Epithelial cell of proximal tubule (primary cell): ENCODE data around the gene UBE2Q2. TPM values are rescaled to one million over a fixed set of nuclear protein-coding genes. Genes with fewer than 3 reads are reported as not detected.

Source experiments
- DNase-seq: peaks from one replicate; pipeline ENCODE4 v3.0.0-alpha.2; 2011; ENCODE audit warnings: low read depth
- H3K4me3 ChIP-seq: 2 replicates; pipeline ENCODE4 v1.5.1; 2011; ENCODE audit warnings: low read depth, mild to moderate bottlenecking, low read length
- total RNA-seq: library from RNA; depleted of rRNA; stranded (reverse); fragments of >200 nt; gene quantifications from 2 replicates; pipeline ENCODE4 v1.2.3, GENCODE V29; 2015
- TF ChIP-seq, protein P1 (sequence below): conservative IDR thresholded peaks from 2 replicates; pipeline ENCODE4 v1.5.1; 2012; ENCODE audit warnings: low read depth, mild to moderate bottlenecking, low read length

Gene UBE2Q2
- total RNA-seq, 1 donor from 2014 or later = 40.9 TPM

GRCh38 chr15:75820206-75820605, 23.0 kb upstream of the UBE2Q2 start:
- TF ChIP-seq, protein P1, sequence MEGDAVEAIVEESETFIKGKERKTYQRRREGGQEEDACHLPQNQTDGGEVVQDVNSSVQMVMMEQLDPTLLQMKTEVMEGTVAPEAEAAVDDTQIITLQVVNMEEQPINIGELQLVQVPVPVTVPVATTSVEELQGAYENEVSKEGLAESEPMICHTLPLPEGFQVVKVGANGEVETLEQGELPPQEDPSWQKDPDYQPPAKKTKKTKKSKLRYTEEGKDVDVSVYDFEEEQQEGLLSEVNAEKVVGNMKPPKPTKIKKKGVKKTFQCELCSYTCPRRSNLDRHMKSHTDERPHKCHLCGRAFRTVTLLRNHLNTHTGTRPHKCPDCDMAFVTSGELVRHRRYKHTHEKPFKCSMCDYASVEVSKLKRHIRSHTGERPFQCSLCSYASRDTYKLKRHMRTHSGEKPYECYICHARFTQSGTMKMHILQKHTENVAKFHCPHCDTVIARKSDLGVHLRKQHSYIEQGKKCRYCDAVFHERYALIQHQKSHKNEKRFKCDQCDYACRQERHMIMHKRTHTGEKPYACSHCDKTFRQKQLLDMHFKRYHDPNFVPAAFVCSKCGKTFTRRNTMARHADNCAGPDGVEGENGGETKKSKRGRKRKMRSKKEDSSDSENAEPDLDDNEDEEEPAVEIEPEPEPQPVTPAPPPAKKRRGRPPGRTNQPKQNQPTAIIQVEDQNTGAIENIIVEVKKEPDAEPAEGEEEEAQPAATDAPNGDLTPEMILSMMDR = no peak
- DNase-seq = no peak
- H3K4me3 ChIP-seq = no peak overlapping the region

DNA sequence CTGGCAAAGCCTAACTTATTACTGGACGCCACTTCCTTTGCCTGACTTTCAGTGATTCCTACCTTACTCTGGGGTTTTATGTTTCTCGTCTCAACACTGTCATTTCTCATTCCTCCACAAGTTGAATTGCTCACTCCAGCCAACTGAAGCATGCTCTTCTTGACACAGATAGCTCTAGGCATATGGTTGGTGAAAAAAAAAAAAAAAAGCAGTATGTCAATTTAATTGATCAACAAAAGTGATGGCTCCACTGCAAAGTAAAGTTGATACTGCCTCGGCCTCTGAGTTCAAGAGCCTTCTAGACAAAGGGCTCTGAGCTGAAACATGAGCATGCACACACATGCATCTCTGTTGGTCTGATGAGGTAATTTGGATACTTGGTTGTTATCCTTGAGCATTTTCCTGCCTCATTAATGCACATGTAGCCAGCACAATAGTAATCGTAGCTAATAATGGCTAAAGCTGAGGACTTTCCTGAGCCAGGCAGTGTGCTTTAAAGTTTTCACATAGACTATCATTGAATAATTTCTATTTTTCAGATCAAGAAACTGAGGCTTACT, 21.4 kb upstream of the UBE2Q2 start:
- no peak for DNase-seq
- TF ChIP-seq, protein P1 = no peak
- no peak overlapping the region for H3K4me3 ChIP-seq

- TF ChIP-seq, protein P1 = no peak
These were observed 20.5 kb upstream of the UBE2Q2 start for GRCh38 chr15:75822685-75823278.

DNA sequence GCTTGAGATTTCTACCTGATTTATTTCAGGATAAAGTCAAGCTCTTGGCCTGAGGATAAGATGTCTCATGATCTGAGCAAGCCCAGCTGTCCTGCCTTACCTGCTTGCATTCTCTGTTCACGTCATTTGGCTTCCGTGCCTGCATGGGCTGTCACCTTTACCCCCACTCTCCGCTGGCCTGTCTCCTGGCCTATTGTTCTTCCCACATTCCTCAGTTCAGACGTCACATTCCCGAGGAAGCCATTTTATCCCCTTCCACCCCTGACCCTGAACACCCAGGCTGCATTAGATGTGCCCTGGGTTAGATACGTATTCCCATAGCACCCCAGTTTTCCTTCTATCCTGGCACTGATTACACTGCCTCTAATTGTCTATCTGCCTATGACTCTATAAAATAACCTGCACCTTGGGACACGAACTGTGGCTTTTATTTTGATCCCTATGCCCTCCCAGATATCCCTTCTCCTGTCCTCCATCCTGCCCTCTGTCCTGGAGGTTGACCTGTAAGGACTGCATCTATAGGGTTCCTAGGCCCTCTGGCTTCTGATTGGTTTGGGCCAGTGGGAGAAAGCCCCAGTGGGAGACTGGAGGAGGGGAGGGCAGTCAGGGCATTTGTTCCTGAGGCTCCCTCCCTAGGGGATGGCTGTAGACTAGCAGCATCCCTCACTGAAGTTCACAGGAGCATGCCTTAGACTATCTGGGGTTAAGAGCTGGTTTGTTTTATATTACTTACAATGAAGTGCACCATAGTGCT, 19.2 kb upstream of the UBE2Q2 start:
- H3K4me3 ChIP-seq = no peak overlapping the region
- TF ChIP-seq, protein P1 = no peak
- DNase-seq = no peak

More at GRCh38 chr15:75822685-75823278, 20.5 kb upstream of the UBE2Q2 start:
- no peak overlapping the region for H3K4me3 ChIP-seq
- peak; percentile 64 for DNase-seq

GRCh38 chr15:75827691-75828090, 15.6 kb upstream of the UBE2Q2 start:
- no peak overlapping the region for H3K4me3 ChIP-seq
- no peak for DNase-seq

DNA sequence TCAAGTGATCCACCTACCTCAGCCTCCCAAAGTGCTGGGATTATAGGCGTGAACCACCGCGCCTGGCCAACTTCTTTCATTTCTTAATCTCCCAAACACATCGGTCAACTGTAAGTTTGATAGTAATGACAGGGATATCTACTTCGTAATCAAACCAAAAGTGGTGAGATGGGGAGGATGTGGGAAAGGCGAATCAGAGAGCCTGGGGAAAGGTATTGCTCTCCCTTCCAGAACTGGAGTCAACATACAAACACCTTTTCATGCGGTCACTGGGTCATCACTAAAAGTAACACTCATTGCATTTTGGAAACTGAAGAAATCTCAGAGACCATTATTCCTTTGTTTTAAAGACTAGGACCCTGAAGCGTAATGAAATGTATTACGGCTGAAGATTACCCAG, 14.8 kb upstream of the UBE2Q2 start:
- no peak for DNase-seq
- H3K4me3 ChIP-seq = no peak overlapping the region
- TF ChIP-seq, protein P1 = no peak

More at GRCh38 chr15:75827691-75828090, 15.6 kb upstream of the UBE2Q2 start:
- TF ChIP-seq, protein P1 = no peak
